PC-3 (cell line): ENCODE data around the gene TNFRSF19. TPM values are rescaled to one million over a fixed set of nuclear protein-coding genes. Genes with fewer than 3 reads are reported as not detected.

Source experiments
- ATAC-seq: fragments of 200-7000 bp; cut with Tn5 transposase; 2 replicates; pipeline ENCODE4 v1.9.1; 2020; ENCODE audit warnings: mild to moderate bottlenecking, moderate library complexity
- BruUV-seq: library from RNA; stranded (reverse); fragments of 400-500 nt; replicated peaks from 2 replicates; lab custom pipeline; 2021; lab: Mats Ljungman, UMichigan
- CTCF ChIA-PET: fragments of 300-600 bp; sonication (Branson Sonifier 250); formaldehyde crosslinking; loops from one replicate; lab custom pipeline; 2022; ENCODE audit warnings: antibody characterized with exemption; lab: Charles Lee
- POLR2A ChIA-PET: fragments of 300-600 bp; sonication (Branson Sonifier 250); formaldehyde crosslinking; loops from one replicate; lab custom pipeline; 2022; ENCODE audit warnings: antibody characterized with exemption; ENCODE audit not compliant: unreplicated experiment; lab: Charles Lee
- DNase-seq: peaks from one replicate; pipeline ENCODE4 v3.0.0-alpha.2; 2015
- H2AFZ ChIP-seq: fragments of 300-600 bp; sonication (generic); 2 replicates; pipeline ENCODE4 v1.6.0; 2016; ENCODE audit warnings: antibody characterized with exemption, low read length
- H3F3A ChIP-seq: fragments of 300-600 bp; sonication (generic); one replicate; pipeline ENCODE4 v1.6.0; 2017; ENCODE audit warnings: antibody characterized with exemption, low read length, control low read depth, mild to moderate bottlenecking; ENCODE audit not compliant: unreplicated experiment
- H3K27ac ChIP-seq: fragments of 300-600 bp; sonication (generic); 2 replicates; pipeline ENCODE4 v1.5.1; 2016; ENCODE audit warnings: mild to moderate bottlenecking, low read length
- H3K27me3 ChIP-seq: fragments of 300-600 bp; sonication (generic); 2 replicates; pipeline ENCODE4 v1.6.1; 2016; ENCODE audit warnings: low read length, mixed read lengths
- H3K36me3 ChIP-seq: fragments of 300-600 bp; sonication (generic); 2 replicates; pipeline ENCODE4 v1.6.1; 2016; ENCODE audit warnings: low read depth, mixed run types, low read length, mixed read lengths
- H3K4me1 ChIP-seq: fragments of 300-600 bp; sonication (generic); 2 replicates; pipeline ENCODE4 v1.5.1; 2016; ENCODE audit warnings: low read length; ENCODE audit not compliant: insufficient read depth
- H3K4me2 ChIP-seq: fragments of 300-600 bp; sonication (generic); 2 replicates; pipeline ENCODE4 v1.6.0; 2016; ENCODE audit warnings: low read length
- H3K4me3 ChIP-seq: fragments of 300-600 bp; sonication (generic); 2 replicates; pipeline ENCODE4 v1.5.1; 2016; ENCODE audit warnings: mild to moderate bottlenecking, low read length, mixed read lengths
- H3K79me2 ChIP-seq: fragments of 300-600 bp; sonication (generic); 2 replicates; pipeline ENCODE4 v1.6.1; 2017; ENCODE audit warnings: low read length, mixed read lengths
- H3K9ac ChIP-seq: fragments of 300-600 bp; sonication (generic); 2 replicates; pipeline ENCODE4 v1.6.0; 2016; ENCODE audit warnings: mild to moderate bottlenecking, low read length
- H3K9me2 ChIP-seq: fragments of 300-600 bp; sonication (generic); replicated peaks from 2 replicates; pipeline ENCODE4 v1.6.1; 2016; ENCODE audit warnings: mixed run types, low read length, mixed read lengths
- H3K9me3 ChIP-seq: fragments of 300-600 bp; sonication (generic); 2 replicates; pipeline ENCODE4 v1.6.1; 2016; ENCODE audit warnings: low read length, mixed read lengths
- H4K20me1 ChIP-seq: fragments of 300-600 bp; sonication (generic); 2 replicates; pipeline ENCODE4 v1.6.1; 2016; ENCODE audit warnings: low read length, mixed read lengths
- CTCF ChIP-seq: fragments of 300-600 bp; sonication (generic); conservative IDR thresholded peaks from 2 replicates; pipeline ENCODE4 v1.5.1; 2017; ENCODE audit warnings: antibody characterized with exemption, low read depth, mild to moderate bottlenecking, low read length
- EZH2 ChIP-seq: fragments of 300-600 bp; sonication (generic); IDR thresholded peaks from one replicate; pipeline ENCODE4 v1.6.1; 2017; ENCODE audit warnings: antibody characterized with exemption, mild to moderate bottlenecking, low read length; ENCODE audit not compliant: unreplicated experiment
- EZH2phosphoT487 ChIP-seq: fragments of 300-600 bp; sonication (generic); IDR thresholded peaks from 2 replicates; pipeline ENCODE4 v1.6.1; 2018; ENCODE audit warnings: mild to moderate bottlenecking, antibody characterized with exemption, low read length, borderline replicate concordance
- intact Hi-C: fragments of 100-400 bp; cut with micrococcal nuclease; formaldehyde crosslinking; loops from 2 replicates; pipeline ENCODE4 v1.9.0; 2023
- total RNA-seq: library from RNA; depleted of rRNA; stranded (reverse); fragments of >200 nt; gene quantifications from 2 replicates; pipeline ENCODE4 v1.2.3, GENCODE V29; 2014

Gene TNFRSF19
- total RNA-seq, 1 experiment from 2014 or later = 6.1 TPM

DNA sequence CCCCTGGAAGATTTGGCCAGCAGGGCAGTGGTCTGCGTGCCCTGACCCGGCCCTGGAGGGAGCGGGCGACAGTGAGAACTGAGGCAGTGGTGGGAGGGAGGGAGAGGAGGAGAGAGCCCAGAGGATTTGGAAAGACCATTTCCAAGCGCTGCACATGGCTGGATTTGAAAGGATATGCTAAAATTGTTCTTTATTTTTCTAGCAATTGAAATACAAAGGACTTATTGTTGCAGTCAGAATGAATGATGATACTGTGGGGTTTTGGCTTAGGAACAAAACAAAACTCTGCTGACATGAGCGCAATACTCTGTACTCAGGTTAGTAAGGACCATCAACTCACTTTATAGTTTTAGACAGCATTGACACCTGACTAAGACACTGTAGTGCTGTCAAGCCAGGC, 69.5 kb downstream of the TNFRSF19 start:
- TF ChIP-seq CTCF (no peak), EZH2 (no peak), EZH2phosphoT487 (no peak)
- Histone ChIP-seq H3K9ac (no peak overlapping the region), H3K4me1 (no peaks in the 10 kb centered on the region), H3K9me2 (no peaks in the 10 kb centered on the region), H3K4me3 (no peak overlapping the region), H3K4me2 (no peak overlapping the region), H3K36me3 (no peaks in the 10 kb centered on the region), H2AFZ (no peak overlapping the region), H3K27ac (no peak overlapping the region), H3K79me2 (no peaks in the 10 kb centered on the region), H3K9me3 (no peaks in the 10 kb centered on the region), H3F3A (no peaks in the 10 kb centered on the region), H3K27me3 (no peaks in the 10 kb centered on the region), H4K20me1 (no peaks in the 10 kb centered on the region)
- intact Hi-C loops = no loop called here
- BruUV-seq = no TSS peak
- ChIA-PET POLR2A (no interaction called here), CTCF (no interaction called here)
- DNase-seq = no peak
- ATAC-seq = no peak

DNA sequence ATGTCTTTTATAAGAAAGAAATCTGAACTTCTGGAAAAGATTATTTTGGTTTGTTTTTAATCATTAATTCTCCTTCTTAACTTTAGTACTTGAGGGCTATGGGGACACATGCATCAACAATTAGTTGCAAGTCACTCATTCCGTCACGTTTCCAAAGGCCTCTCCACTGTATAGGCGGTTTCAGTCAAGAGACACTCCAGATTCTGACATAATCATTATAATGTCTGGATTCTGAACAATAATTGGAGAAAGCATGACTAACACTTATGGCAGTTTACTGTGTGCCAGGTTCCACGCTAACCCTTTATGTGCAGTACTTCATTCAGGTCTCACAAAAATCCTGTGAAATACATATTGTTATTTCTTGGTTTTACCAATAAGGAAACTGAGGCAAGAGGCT, 71.9 kb downstream of the TNFRSF19 start:
- no peak overlapping the region for H3K9ac ChIP-seq
- no peaks in the 10 kb centered on the region for H3K4me1 ChIP-seq
- ATAC-seq (no peak), DNase-seq (no peak)
- H3K27me3 ChIP-seq = no peaks in the 10 kb centered on the region
- CTCF ChIA-PET = no interaction called here
- H3F3A ChIP-seq = no peaks in the 10 kb centered on the region
- TF ChIP-seq EZH2phosphoT487 = no peak
- TF ChIP-seq EZH2 = no peak
- no peak for TF ChIP-seq CTCF
- H2AFZ ChIP-seq = no peak overlapping the region
- no peaks in the 10 kb centered on the region for H3K9me3 ChIP-seq
- H3K27ac ChIP-seq = no peak overlapping the region
- no peaks in the 10 kb centered on the region for H3K79me2 ChIP-seq
- intact Hi-C loops = no loop called here
- no peaks in the 10 kb centered on the region for H4K20me1 ChIP-seq
- H3K9me2 ChIP-seq = no peaks in the 10 kb centered on the region
- BruUV-seq = no TSS peak
- no peaks in the 10 kb centered on the region for H3K36me3 ChIP-seq
- H3K4me2 ChIP-seq = no peak overlapping the region
- POLR2A ChIA-PET = no interaction called here
- no peak overlapping the region for H3K4me3 ChIP-seq

- Histone ChIP-seq H3K79me2 (no peaks in the 10 kb centered on the region), H3K4me1 (no peaks in the 10 kb centered on the region), H3K9ac (no peak overlapping the region), H3K4me2 (no peak overlapping the region), H3K27me3 (no peaks in the 10 kb centered on the region), H3K27ac (no peak overlapping the region), H3K36me3 (no peaks in the 10 kb centered on the region), H3K9me3 (no peaks in the 10 kb centered on the region), H3F3A (no peaks in the 10 kb centered on the region), H3K4me3 (no peak overlapping the region), H3K9me2 (no peaks in the 10 kb centered on the region), H4K20me1 (no peaks in the 10 kb centered on the region), H2AFZ (no peak overlapping the region)
- POLR2A ChIA-PET = no interaction called here
- BruUV-seq = no TSS peak
- ATAC-seq (no peak), DNase-seq (no peak)
- TF ChIP-seq EZH2 = no peak
- no peak for TF ChIP-seq EZH2phosphoT487
- TF ChIP-seq CTCF = no peak
- intact Hi-C loops = no loop called here
- CTCF ChIA-PET = no interaction called here
Measured at GRCh38 chr13:23643338-23644125, 73.3 kb downstream of the TNFRSF19 start.
